WTC11 (cell line): ENCODE measurements around the gene SMURF1. TPM values are rescaled to one million over a fixed set of nuclear protein-coding genes. Genes with fewer than 3 reads are reported as not detected.

ENCODE experiments used
- ATAC-seq: fragments of 200-7000 bp; cut with Tn5 transposase; 2 replicates; pipeline ENCODE4 v1.10.0; 2021; ENCODE audit warnings: mild to moderate bottlenecking, moderate library complexity
- CTCF ChIA-PET: fragments of 300-600 bp; sonication (Branson Sonifier 250); formaldehyde crosslinking; loops from one replicate; lab custom pipeline; 2021; ENCODE audit warnings: antibody characterized with exemption; lab: Charles Lee
- POLR2A ChIA-PET: fragments of 350-600 bp; sonication (Branson Sonifier 250); formaldehyde crosslinking; loops from one replicate; lab custom pipeline; 2021; ENCODE audit warnings: antibody characterized with exemption; lab: Charles Lee
- DNase-seq: peaks from one replicate; pipeline ENCODE4 v3.0.0; 2021; ENCODE audit warnings: low spot score
- H3K27ac Mint-ChIP-seq: 2 replicates; pipeline ENCODE4 v1.8.0; 2021; ENCODE audit warnings: mixed read lengths
- H3K27me3 Mint-ChIP-seq: 2 replicates; pipeline ENCODE4 v1.8.0; 2021; ENCODE audit warnings: low read depth, mild to moderate bottlenecking, moderate library complexity, mixed read lengths
- H3K36me3 Mint-ChIP-seq: 2 replicates; pipeline ENCODE4 v1.8.0; 2021; ENCODE audit warnings: mixed read lengths
- H3K4me1 Mint-ChIP-seq: 2 replicates; pipeline ENCODE4 v1.8.0; 2022; ENCODE audit warnings: mixed read lengths
- H3K4me3 Mint-ChIP-seq: 2 replicates; pipeline ENCODE4 v1.8.0; 2021; ENCODE audit warnings: mild to moderate bottlenecking, moderate library complexity, mixed read lengths
- H3K9me3 Mint-ChIP-seq: 2 replicates; pipeline ENCODE4 v1.8.0; 2021; ENCODE audit warnings: mixed read lengths
- ATF1 ChIP-seq: sonication (generic); formaldehyde crosslinking; IDR thresholded peaks from 2 replicates; pipeline ENCODE4 v1.8.1; 2023; ENCODE audit warnings: mild to moderate bottlenecking, moderate library complexity, missing genetic modification reagents
- ETV6 ChIP-seq: sonication (generic); formaldehyde crosslinking; IDR thresholded peaks from 2 replicates; pipeline ENCODE4 v1.8.1; 2022; ENCODE audit warnings: mild to moderate bottlenecking, missing genetic modification reagents
- FOXK1 ChIP-seq: sonication (generic); formaldehyde crosslinking; IDR thresholded peaks from 2 replicates; pipeline ENCODE4 v1.8.0; 2022; ENCODE audit warnings: mild to moderate bottlenecking, moderate library complexity, missing genetic modification reagents
- GABPB1 ChIP-seq: sonication (generic); formaldehyde crosslinking; IDR thresholded peaks from 2 replicates; pipeline ENCODE4 v1.8.1; 2023; ENCODE audit warnings: mild to moderate bottlenecking, missing genetic modification reagents
- GTF2I ChIP-seq: fragments of 250-450 bp; sonication (Bioruptor Pico); conservative IDR thresholded peaks from 2 replicates; pipeline ENCODE4 v1.4.0; 2021; ENCODE audit warnings: mild to moderate bottlenecking
- HMGA2 ChIP-seq: fragments of 250-450 bp; sonication (Bioruptor Pico); IDR thresholded peaks from 2 replicates; pipeline ENCODE4 v1.4.0; 2021; ENCODE audit warnings: mild to moderate bottlenecking, moderate library complexity
- JAZF1 ChIP-seq: fragments of 250-450 bp; sonication (Bioruptor Pico); IDR thresholded peaks from 2 replicates; pipeline ENCODE4 v1.9.0; 2021; ENCODE audit warnings: moderate library complexity, mild to moderate bottlenecking, inconsistent platforms
- NFE2L1 ChIP-seq: sonication (generic); formaldehyde crosslinking; IDR thresholded peaks from 2 replicates; pipeline ENCODE4 v1.8.1; 2023; ENCODE audit warnings: missing genetic modification reagents
- NFYB ChIP-seq: sonication (generic); formaldehyde crosslinking; conservative IDR thresholded peaks from 2 replicates; pipeline ENCODE4 v1.8.0; 2022; ENCODE audit warnings: low read depth, missing genetic modification reagents
- NR2C2 ChIP-seq: sonication (generic); formaldehyde crosslinking; IDR thresholded peaks from 2 replicates; pipeline ENCODE4 v1.8.0; 2022; ENCODE audit warnings: mild to moderate bottlenecking, missing genetic modification reagents
- SOX15 ChIP-seq: fragments of 250-450 bp; sonication (Bioruptor Pico); IDR thresholded peaks from 2 replicates; pipeline ENCODE4 v1.9.0; 2021; ENCODE audit warnings: mild to moderate bottlenecking
- ZNF396 ChIP-seq: fragments of 250-450 bp; sonication (Bioruptor Pico); IDR thresholded peaks from 2 replicates; pipeline ENCODE4 v1.8.0; 2021; ENCODE audit warnings: mild to moderate bottlenecking, moderate library complexity, borderline replicate concordance
- total RNA-seq: library from RNA; stranded (reverse); gene quantifications from 3 replicates; pipeline ENCODE4 v1.2.3, GENCODE V29; 2021
- TF ChIP-seq, protein P1 (sequence below): sonication (generic); formaldehyde crosslinking; IDR thresholded peaks from 2 replicates; pipeline ENCODE4 v1.8.0; 2023; ENCODE audit warnings: missing genetic modification reagents, mild to moderate bottlenecking, borderline replicate concordance
- TF ChIP-seq, protein P2 (sequence below): sonication (generic); formaldehyde crosslinking; IDR thresholded peaks from 2 replicates; pipeline ENCODE4 v1.8.1; 2023; ENCODE audit warnings: mild to moderate bottlenecking, missing genetic modification reagents, borderline replicate concordance
- TF ChIP-seq, protein P3 (sequence below): sonication (generic); formaldehyde crosslinking; IDR thresholded peaks from 2 replicates; pipeline ENCODE4 v1.8.0; 2022; ENCODE audit warnings: mild to moderate bottlenecking, missing genetic modification reagents
- TF ChIP-seq, protein P4 (sequence below): sonication (generic); formaldehyde crosslinking; IDR thresholded peaks from 2 replicates; pipeline ENCODE4 v1.8.0; 2023; ENCODE audit warnings: mild to moderate bottlenecking, missing genetic modification reagents
- TF ChIP-seq, protein P5 (sequence below): sonication (generic); formaldehyde crosslinking; IDR thresholded peaks from 2 replicates; pipeline ENCODE4 v1.8.1; 2022; ENCODE audit warnings: missing genetic modification reagents, borderline replicate concordance
- TF ChIP-seq, protein P6 (sequence below): sonication (generic); formaldehyde crosslinking; IDR thresholded peaks from 2 replicates; pipeline ENCODE4 v1.8.1; 2023; ENCODE audit warnings: mild to moderate bottlenecking, missing genetic modification reagents, moderate library complexity
- TF ChIP-seq, protein P7 (sequence below): sonication (generic); formaldehyde crosslinking; IDR thresholded peaks from 2 replicates; pipeline ENCODE4 v1.8.1; 2022; ENCODE audit warnings: mild to moderate bottlenecking, missing genetic modification reagents, moderate library complexity, borderline replicate concordance

The SMURF1 gene
- total RNA-seq, 1 experiment from 2014 or later, result 23.2 TPM

DNA sequence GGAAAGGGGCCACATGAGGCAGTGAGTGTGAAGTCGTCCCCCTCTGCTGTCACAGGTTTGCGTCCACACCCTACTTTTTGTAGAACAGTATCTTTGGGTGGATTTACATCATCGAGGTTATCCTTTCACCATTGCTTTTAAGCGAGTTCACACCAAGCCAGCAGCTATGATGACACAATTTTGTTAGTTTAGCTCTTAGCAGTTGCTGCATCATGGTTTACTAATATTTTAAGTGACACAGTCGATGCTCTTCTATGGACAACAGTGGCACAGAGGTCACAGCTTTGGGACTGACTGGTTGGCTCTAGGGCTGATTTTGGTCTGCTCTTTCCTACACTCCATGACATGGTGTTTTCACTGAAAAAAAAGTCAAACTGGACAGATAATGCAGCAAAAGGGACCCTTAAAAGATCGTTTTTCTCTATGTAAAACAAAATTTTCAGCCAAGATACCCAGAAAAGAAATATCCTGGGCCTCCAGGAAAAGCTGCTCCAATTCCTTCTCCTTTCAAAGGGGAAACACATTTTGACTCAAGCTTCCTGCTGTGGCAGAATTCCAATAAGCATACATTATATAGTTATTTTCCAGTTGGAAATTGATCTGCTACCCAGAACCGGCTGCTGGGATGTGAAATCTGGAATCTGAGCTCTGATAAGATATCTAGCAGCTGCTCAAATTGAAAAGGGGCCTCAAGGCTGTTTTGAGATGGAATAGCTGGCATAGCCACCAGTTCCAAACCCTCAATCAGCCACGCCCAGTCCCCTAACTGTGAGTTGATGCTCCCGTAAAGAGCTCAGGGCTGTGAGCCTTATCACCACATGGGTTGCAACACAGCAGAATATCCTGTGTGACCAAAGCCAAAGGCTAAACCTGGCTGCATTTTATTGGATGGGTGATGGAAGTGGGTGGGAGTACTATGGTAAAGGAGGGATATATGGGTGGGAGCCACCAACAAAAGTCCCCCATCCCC, 114.2 kb downstream of the SMURF1 start:
- no peak for DNase-seq
- POLR2A ChIA-PET, result no interaction called here
- no peak overlapping the region for H3K4me3 Mint-ChIP-seq
- no peak for ATAC-seq
- no peaks in the 10 kb centered on the region for H3K27me3 Mint-ChIP-seq
- no peaks in the 10 kb centered on the region for H3K4me1 Mint-ChIP-seq
- no peaks in the 10 kb centered on the region for H3K9me3 Mint-ChIP-seq
- CTCF ChIA-PET, result no interaction called here
- peaks cover 57% of the 10 kb centered on the region for H3K36me3 Mint-ChIP-seq
- TF ChIP-seq, protein P1, sequence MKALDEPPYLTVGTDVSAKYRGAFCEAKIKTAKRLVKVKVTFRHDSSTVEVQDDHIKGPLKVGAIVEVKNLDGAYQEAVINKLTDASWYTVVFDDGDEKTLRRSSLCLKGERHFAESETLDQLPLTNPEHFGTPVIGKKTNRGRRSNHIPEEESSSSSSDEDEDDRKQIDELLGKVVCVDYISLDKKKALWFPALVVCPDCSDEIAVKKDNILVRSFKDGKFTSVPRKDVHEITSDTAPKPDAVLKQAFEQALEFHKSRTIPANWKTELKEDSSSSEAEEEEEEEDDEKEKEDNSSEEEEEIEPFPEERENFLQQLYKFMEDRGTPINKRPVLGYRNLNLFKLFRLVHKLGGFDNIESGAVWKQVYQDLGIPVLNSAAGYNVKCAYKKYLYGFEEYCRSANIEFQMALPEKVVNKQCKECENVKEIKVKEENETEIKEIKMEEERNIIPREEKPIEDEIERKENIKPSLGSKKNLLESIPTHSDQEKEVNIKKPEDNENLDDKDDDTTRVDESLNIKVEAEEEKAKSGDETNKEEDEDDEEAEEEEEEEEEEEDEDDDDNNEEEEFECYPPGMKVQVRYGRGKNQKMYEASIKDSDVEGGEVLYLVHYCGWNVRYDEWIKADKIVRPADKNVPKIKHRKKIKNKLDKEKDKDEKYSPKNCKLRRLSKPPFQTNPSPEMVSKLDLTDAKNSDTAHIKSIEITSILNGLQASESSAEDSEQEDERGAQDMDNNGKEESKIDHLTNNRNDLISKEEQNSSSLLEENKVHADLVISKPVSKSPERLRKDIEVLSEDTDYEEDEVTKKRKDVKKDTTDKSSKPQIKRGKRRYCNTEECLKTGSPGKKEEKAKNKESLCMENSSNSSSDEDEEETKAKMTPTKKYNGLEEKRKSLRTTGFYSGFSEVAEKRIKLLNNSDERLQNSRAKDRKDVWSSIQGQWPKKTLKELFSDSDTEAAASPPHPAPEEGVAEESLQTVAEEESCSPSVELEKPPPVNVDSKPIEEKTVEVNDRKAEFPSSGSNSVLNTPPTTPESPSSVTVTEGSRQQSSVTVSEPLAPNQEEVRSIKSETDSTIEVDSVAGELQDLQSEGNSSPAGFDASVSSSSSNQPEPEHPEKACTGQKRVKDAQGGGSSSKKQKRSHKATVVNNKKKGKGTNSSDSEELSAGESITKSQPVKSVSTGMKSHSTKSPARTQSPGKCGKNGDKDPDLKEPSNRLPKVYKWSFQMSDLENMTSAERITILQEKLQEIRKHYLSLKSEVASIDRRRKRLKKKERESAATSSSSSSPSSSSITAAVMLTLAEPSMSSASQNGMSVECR, result no peak
- TF ChIP-seq, protein P2, sequence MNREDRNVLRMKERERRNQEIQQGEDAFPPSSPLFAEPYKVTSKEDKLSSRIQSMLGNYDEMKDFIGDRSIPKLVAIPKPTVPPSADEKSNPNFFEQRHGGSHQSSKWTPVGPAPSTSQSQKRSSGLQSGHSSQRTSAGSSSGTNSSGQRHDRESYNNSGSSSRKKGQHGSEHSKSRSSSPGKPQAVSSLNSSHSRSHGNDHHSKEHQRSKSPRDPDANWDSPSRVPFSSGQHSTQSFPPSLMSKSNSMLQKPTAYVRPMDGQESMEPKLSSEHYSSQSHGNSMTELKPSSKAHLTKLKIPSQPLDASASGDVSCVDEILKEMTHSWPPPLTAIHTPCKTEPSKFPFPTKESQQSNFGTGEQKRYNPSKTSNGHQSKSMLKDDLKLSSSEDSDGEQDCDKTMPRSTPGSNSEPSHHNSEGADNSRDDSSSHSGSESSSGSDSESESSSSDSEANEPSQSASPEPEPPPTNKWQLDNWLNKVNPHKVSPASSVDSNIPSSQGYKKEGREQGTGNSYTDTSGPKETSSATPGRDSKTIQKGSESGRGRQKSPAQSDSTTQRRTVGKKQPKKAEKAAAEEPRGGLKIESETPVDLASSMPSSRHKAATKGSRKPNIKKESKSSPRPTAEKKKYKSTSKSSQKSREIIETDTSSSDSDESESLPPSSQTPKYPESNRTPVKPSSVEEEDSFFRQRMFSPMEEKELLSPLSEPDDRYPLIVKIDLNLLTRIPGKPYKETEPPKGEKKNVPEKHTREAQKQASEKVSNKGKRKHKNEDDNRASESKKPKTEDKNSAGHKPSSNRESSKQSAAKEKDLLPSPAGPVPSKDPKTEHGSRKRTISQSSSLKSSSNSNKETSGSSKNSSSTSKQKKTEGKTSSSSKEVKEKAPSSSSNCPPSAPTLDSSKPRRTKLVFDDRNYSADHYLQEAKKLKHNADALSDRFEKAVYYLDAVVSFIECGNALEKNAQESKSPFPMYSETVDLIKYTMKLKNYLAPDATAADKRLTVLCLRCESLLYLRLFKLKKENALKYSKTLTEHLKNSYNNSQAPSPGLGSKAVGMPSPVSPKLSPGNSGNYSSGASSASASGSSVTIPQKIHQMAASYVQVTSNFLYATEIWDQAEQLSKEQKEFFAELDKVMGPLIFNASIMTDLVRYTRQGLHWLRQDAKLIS (CRISPR knock-in tag), result no peak
- no peak for TF ChIP-seq ATF1
- no peak for TF ChIP-seq HMGA2
- TF ChIP-seq NR2C2, result no peak
- TF ChIP-seq FOXK1 (CRISPR knock-in tag), result no peak
- no peak for TF ChIP-seq SOX15 (CRISPR knock-in tag)
- no peak for TF ChIP-seq ZNF396 (CRISPR knock-in tag)
- no peak for TF ChIP-seq GABPB1 (CRISPR knock-in tag)
- TF ChIP-seq, protein P3, sequence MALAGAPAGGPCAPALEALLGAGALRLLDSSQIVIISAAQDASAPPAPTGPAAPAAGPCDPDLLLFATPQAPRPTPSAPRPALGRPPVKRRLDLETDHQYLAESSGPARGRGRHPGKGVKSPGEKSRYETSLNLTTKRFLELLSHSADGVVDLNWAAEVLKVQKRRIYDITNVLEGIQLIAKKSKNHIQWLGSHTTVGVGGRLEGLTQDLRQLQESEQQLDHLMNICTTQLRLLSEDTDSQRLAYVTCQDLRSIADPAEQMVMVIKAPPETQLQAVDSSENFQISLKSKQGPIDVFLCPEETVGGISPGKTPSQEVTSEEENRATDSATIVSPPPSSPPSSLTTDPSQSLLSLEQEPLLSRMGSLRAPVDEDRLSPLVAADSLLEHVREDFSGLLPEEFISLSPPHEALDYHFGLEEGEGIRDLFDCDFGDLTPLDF, result no peak
- no peak for TF ChIP-seq GTF2I (CRISPR knock-in tag)
- no peak for TF ChIP-seq NFE2L1 (CRISPR knock-in tag)
- TF ChIP-seq, protein P4, sequence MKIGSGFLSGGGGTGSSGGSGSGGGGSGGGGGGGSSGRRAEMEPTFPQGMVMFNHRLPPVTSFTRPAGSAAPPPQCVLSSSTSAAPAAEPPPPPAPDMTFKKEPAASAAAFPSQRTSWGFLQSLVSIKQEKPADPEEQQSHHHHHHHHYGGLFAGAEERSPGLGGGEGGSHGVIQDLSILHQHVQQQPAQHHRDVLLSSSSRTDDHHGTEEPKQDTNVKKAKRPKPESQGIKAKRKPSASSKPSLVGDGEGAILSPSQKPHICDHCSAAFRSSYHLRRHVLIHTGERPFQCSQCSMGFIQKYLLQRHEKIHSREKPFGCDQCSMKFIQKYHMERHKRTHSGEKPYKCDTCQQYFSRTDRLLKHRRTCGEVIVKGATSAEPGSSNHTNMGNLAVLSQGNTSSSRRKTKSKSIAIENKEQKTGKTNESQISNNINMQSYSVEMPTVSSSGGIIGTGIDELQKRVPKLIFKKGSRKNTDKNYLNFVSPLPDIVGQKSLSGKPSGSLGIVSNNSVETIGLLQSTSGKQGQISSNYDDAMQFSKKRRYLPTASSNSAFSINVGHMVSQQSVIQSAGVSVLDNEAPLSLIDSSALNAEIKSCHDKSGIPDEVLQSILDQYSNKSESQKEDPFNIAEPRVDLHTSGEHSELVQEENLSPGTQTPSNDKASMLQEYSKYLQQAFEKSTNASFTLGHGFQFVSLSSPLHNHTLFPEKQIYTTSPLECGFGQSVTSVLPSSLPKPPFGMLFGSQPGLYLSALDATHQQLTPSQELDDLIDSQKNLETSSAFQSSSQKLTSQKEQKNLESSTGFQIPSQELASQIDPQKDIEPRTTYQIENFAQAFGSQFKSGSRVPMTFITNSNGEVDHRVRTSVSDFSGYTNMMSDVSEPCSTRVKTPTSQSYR, result no peak
- TF ChIP-seq ETV6, result no peak
- TF ChIP-seq NFYB (CRISPR knock-in tag), result no peak
- TF ChIP-seq JAZF1 (CRISPR knock-in tag), result no peak
- TF ChIP-seq, protein P5, sequence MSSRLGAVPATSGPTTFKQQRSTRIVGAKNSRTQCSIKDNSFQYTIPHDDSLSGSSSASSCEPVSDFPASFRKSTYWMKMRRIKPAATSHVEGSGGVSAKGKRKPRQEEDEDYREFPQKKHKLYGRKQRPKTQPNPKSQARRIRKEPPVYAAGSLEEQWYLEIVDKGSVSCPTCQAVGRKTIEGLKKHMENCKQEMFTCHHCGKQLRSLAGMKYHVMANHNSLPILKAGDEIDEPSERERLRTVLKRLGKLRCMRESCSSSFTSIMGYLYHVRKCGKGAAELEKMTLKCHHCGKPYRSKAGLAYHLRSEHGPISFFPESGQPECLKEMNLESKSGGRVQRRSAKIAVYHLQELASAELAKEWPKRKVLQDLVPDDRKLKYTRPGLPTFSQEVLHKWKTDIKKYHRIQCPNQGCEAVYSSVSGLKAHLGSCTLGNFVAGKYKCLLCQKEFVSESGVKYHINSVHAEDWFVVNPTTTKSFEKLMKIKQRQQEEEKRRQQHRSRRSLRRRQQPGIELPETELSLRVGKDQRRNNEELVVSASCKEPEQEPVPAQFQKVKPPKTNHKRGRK (CRISPR knock-in tag), result no peak
- TF ChIP-seq, protein P6, sequence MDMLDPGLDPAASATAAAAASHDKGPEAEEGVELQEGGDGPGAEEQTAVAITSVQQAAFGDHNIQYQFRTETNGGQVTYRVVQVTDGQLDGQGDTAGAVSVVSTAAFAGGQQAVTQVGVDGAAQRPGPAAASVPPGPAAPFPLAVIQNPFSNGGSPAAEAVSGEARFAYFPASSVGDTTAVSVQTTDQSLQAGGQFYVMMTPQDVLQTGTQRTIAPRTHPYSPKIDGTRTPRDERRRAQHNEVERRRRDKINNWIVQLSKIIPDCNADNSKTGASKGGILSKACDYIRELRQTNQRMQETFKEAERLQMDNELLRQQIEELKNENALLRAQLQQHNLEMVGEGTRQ, result no peak
- TF ChIP-seq, protein P7, sequence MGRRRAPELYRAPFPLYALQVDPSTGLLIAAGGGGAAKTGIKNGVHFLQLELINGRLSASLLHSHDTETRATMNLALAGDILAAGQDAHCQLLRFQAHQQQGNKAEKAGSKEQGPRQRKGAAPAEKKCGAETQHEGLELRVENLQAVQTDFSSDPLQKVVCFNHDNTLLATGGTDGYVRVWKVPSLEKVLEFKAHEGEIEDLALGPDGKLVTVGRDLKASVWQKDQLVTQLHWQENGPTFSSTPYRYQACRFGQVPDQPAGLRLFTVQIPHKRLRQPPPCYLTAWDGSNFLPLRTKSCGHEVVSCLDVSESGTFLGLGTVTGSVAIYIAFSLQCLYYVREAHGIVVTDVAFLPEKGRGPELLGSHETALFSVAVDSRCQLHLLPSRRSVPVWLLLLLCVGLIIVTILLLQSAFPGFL, result no peak
- TF ChIP-seq, all 79 proteins: peak for 0
- no peak overlapping the region for H3K27ac Mint-ChIP-seq
